H9 (cell line): ENCODE results near the gene DNER. TPM values are rescaled to one million over a fixed set of nuclear protein-coding genes. Genes with fewer than 3 reads are reported as not detected.

Experiments
- DNase-seq: peaks from one replicate; pipeline ENCODE4 v3.0.0-alpha.2; 2017
- H2AFZ ChIP-seq: one replicate; pipeline ENCODE4 v1.6.1; 2013; ENCODE audit warnings: mild to moderate bottlenecking, low read length, control low read depth, moderate library complexity
- H2AK5ac ChIP-seq: 2 replicates; pipeline ENCODE4 v1.6.1; 2013; ENCODE audit warnings: low read length, control low read depth, mixed read lengths; ENCODE audit not compliant: insufficient read length
- H2BK120ac ChIP-seq: one replicate; pipeline ENCODE4 v1.6.1; 2013; ENCODE audit warnings: low read depth, mild to moderate bottlenecking, low read length, control low read depth, inconsistent platforms; ENCODE audit not compliant: poor library complexity, severe bottlenecking
- H2BK12ac ChIP-seq: 2 replicates; pipeline ENCODE4 v1.6.1; 2013; ENCODE audit warnings: low read length, control low read depth, mixed read lengths, low read depth; ENCODE audit not compliant: insufficient read length
- H2BK15ac ChIP-seq: 2 replicates; pipeline ENCODE4 v1.6.1; 2013; ENCODE audit warnings: low read depth, low read length, control low read depth
- H2BK20ac ChIP-seq: one replicate; pipeline ENCODE4 v1.6.1; 2013; ENCODE audit warnings: low read depth, mild to moderate bottlenecking, low read length, control low read depth, inconsistent platforms; ENCODE audit not compliant: poor library complexity, severe bottlenecking
- H2BK5ac ChIP-seq: 2 replicates; pipeline ENCODE4 v1.6.1; 2013; ENCODE audit warnings: low read length, control low read depth, mixed read lengths; ENCODE audit not compliant: insufficient read length
- H3K14ac ChIP-seq: 2 replicates; pipeline ENCODE4 v1.6.1; 2013; ENCODE audit warnings: low read length, control low read depth; ENCODE audit not compliant: insufficient read depth
- H3K18ac ChIP-seq: 2 replicates; pipeline ENCODE4 v1.6.1; 2013; ENCODE audit warnings: low read depth, mild to moderate bottlenecking, mixed read lengths, low read length, control low read depth; ENCODE audit not compliant: insufficient read length
- H3K23ac ChIP-seq: 2 replicates; pipeline ENCODE4 v1.6.1; 2013; ENCODE audit warnings: low read length, control low read depth, mixed read lengths, low read depth; ENCODE audit not compliant: insufficient read length
- H3K23me2 ChIP-seq: 2 replicates; pipeline ENCODE4 v1.6.1; 2013; ENCODE audit warnings: low read depth, mild to moderate bottlenecking, mixed read lengths, low read length, control low read depth; ENCODE audit not compliant: insufficient read length, poor library complexity, severe bottlenecking
- H3K27ac ChIP-seq: 2 replicates; pipeline ENCODE4 v1.5.1; 2013; ENCODE audit warnings: low read length, control low read depth, mixed read lengths, low read depth; ENCODE audit not compliant: insufficient read length
- H3K27me3 ChIP-seq: 2 replicates; pipeline ENCODE4 v1.6.1; 2013; ENCODE audit warnings: low read length, control low read depth, inconsistent platforms; ENCODE audit not compliant: insufficient read depth
- H3K4ac ChIP-seq: 2 replicates; pipeline ENCODE4 v1.6.1; 2013; ENCODE audit warnings: low read depth, mild to moderate bottlenecking, control low read depth, inconsistent platforms, low read length, moderate library complexity
- H3K4me1 ChIP-seq: 2 replicates; pipeline ENCODE4 v1.6.1; 2013; ENCODE audit warnings: low read length, control low read depth, inconsistent platforms; ENCODE audit not compliant: insufficient read depth
- H3K4me2 ChIP-seq: 2 replicates; pipeline ENCODE4 v1.6.1; 2013; ENCODE audit warnings: low read length, control low read depth, mixed read lengths; ENCODE audit not compliant: insufficient read length, insufficient read depth
- H3K56ac ChIP-seq: 2 replicates; pipeline ENCODE4 v1.6.1; 2013; ENCODE audit warnings: low read depth, mild to moderate bottlenecking, mixed read lengths, low read length, control low read depth; ENCODE audit not compliant: insufficient read length
- H3K79me1 ChIP-seq: 2 replicates; pipeline ENCODE4 v1.6.1; 2013; ENCODE audit warnings: low read depth, mild to moderate bottlenecking, moderate library complexity, low read length, control low read depth, inconsistent platforms; ENCODE audit not compliant: insufficient read depth, poor library complexity, severe bottlenecking
- H3K79me2 ChIP-seq: 2 replicates; pipeline ENCODE4 v1.6.1; 2013; ENCODE audit warnings: low read length, control low read depth, inconsistent platforms; ENCODE audit not compliant: insufficient read depth
- H3K9ac ChIP-seq: 2 replicates; pipeline ENCODE4 v1.6.1; 2013; ENCODE audit warnings: low read length, control low read depth, mixed read lengths; ENCODE audit not compliant: insufficient read length; ENCODE audit errors: extremely low read depth
- H3K9me3 ChIP-seq: one replicate; pipeline ENCODE4 v1.6.1; 2013; ENCODE audit warnings: low read depth, low read length, inconsistent platforms; ENCODE audit not compliant: control insufficient read depth
- H3T11ph ChIP-seq: one replicate; pipeline ENCODE4 v1.6.1; 2013; ENCODE audit warnings: mild to moderate bottlenecking, low read length, control low read depth, inconsistent platforms
- H4K20me1 ChIP-seq: one replicate; pipeline ENCODE4 v1.6.1; 2013; ENCODE audit not compliant: control insufficient read depth, insufficient read length, insufficient read depth
- H4K5ac ChIP-seq: 2 replicates; pipeline ENCODE4 v1.6.1; 2013; ENCODE audit warnings: low read depth, mild to moderate bottlenecking, mixed read lengths, low read length, control low read depth; ENCODE audit not compliant: insufficient read length
- H4K8ac ChIP-seq: replicated peaks from 2 replicates; pipeline ENCODE4 v1.6.1; 2013; ENCODE audit warnings: low read length, control low read depth, mixed read lengths, low read depth; ENCODE audit not compliant: insufficient read length
- H4K91ac ChIP-seq: 2 replicates; pipeline ENCODE4 v1.6.1; 2013; ENCODE audit warnings: low read depth, mild to moderate bottlenecking, moderate library complexity, mixed read lengths, low read length, control low read depth; ENCODE audit not compliant: insufficient read length
- H3K27ac Mint-ChIP-seq, 3 experiments: 2 replicates in 2 of 3; 3 replicates in 1 of 3; pipeline ENCODE4 v1.8.0; 2020 to 2021; ENCODE audit warnings: mixed read lengths in 3 of 3, mild to moderate bottlenecking in 1 of 3, moderate library complexity in 1 of 3
- H3K27me3 Mint-ChIP-seq: 2 replicates; pipeline ENCODE4 v1.8.0; 2021; ENCODE audit warnings: low read depth, mild to moderate bottlenecking, moderate library complexity, mixed read lengths
- H3K36me3 Mint-ChIP-seq, 3 experiments: 2 replicates in 2 of 3; 3 replicates in 1 of 3; pipeline ENCODE4 v1.8.0; 2020 to 2021; ENCODE audit warnings: low read depth in 3 of 3, mixed read lengths in 3 of 3; ENCODE audit not compliant: insufficient read depth in 1 of 3
- H3K4me1 Mint-ChIP-seq, 2 experiments: 2 replicates each; pipeline ENCODE4 v1.8.0; 2020; ENCODE audit warnings: mixed read lengths in 2 of 2
- H3K4me3 Mint-ChIP-seq, 2 experiments: 2 replicates in 1 of 2; 3 replicates in 1 of 2; pipeline ENCODE4 v1.8.0; 2020 to 2021; ENCODE audit warnings: mild to moderate bottlenecking in 2 of 2, mixed read lengths in 2 of 2, moderate library complexity in 1 of 2
- H3K9me3 Mint-ChIP-seq, 2 experiments: 2 replicates in 1 of 2; 3 replicates in 1 of 2; pipeline ENCODE4 v1.8.0; 2020; ENCODE audit warnings: mild to moderate bottlenecking in 2 of 2, mixed read lengths in 2 of 2, moderate library complexity in 1 of 2
- CTCF ChIP-seq: fragments of 200-600 bp; sonication (generic); conservative IDR thresholded peaks from 3 replicates; pipeline ENCODE4 v1.8.0; 2021; ENCODE audit warnings: antibody characterized with exemption, mild to moderate bottlenecking
- WGBS: extraction: QIAGEN DNeasy Blood & Tissue Kit; methylation state at CpG from one replicate; pipeline ENCODE4 v1.1.7; 2013; ENCODE audit warnings: missing lambda C conversion rate, low lambda C conversion rate, mixed read lengths; ENCODE audit not compliant: insufficient read length; ENCODE audit errors: extremely low coverage; 5-methylcytosine and 5-hydroxymethylcytosine counted together
- total RNA-seq: library from RNA; stranded (reverse); gene quantifications from 2 replicates; pipeline ENCODE4 v1.2.1, GENCODE V29; 2021

Gene DNER
- total RNA-seq, 1 experiment from 2014 or later = 1.0 TPM

GRCh38 chr2:229414631-229415030, 299.7 kb downstream of the DNER start:
- Mint-ChIP-seq H3K27me3 (no peaks in the 10 kb centered on the region), H3K9me3 (peaks cover 0 to 4% of the 10 kb centered on the region in 2 experiments; a peak in 1 of 5 replicates)
- no CpG with 5 or more reads among the region's 2 CpGs for WGBS

More at GRCh38 chr2:229414631-229415030, 299.7 kb downstream of the DNER start:
- Histone ChIP-seq H4K20me1 (no peaks in the 10 kb centered on the region), H3K4me1 (peaks cover 6% of the 10 kb centered on the region; the same call in 1 of the 2 replicates), H2BK15ac (no peak overlapping the region), H3K9me3 (no peaks in the 10 kb centered on the region), H4K5ac (no peak overlapping the region), H2BK120ac (no peak overlapping the region), H2AFZ (no peak overlapping the region), H4K91ac (no peak overlapping the region), H3T11ph (no peak overlapping the region), H2AK5ac (no peak overlapping the region), H3K14ac (no peak overlapping the region), H3K23ac (no peak overlapping the region), H3K79me2 (no peaks in the 10 kb centered on the region), H3K56ac (no peak overlapping the region), H2BK12ac (no peak overlapping the region), H3K23me2 (no peaks in the 10 kb centered on the region), H3K4ac (no peak overlapping the region), H2BK5ac (no peak overlapping the region), H3K18ac (no peak overlapping the region), H3K27me3 (no peaks in the 10 kb centered on the region), H3K79me1 (no peaks in the 10 kb centered on the region), H3K4me2 (no peak overlapping the region), H2BK20ac (no peak overlapping the region), H4K8ac (no peak overlapping the region), H3K9ac (no peak overlapping the region), H3K27ac (no peak overlapping the region)
- H3K4me3 Mint-ChIP-seq = no peak overlapping the region
- DNase-seq = no peak
- peaks cover 18 to 20% of the 10 kb centered on the region in 2 experiments for H3K4me1 Mint-ChIP-seq
- H3K27ac Mint-ChIP-seq = no peak overlapping the region
- TF ChIP-seq CTCF = no peak
- peaks cover 0 to 4% (median 3%) of the 10 kb centered on the region in 3 experiments; a peak in 2 of 7 replicates for H3K36me3 Mint-ChIP-seq
